ENCODE data around the gene MAGI2.

GRCh38 chr7:78165454-78165853 is 1288.0 kb downstream of the MAGI2 start:
- no peak for TF ChIP-seq CTCF (IDR thresholded peaks at IDR 0.05; ENCODE audit: extremely low read depth in 1 of 2, insufficient read depth in 1 of 2, low read depth in 1 of 2, low read length in 2 of 2)
- TF ChIP-seq EZH2 (IDR thresholded peaks at IDR 0.05; ENCODE audit: borderline replicate concordance, low read depth, low read length, severe bottlenecking), result no peak
- TF ChIP-seq FOS (IDR thresholded peaks at IDR 0.05; ENCODE audit: borderline replicate concordance, insufficient read depth, low read length), result no peak
- no peak for TF ChIP-seq POLR2AphosphoS5 (IDR thresholded peaks at IDR 0.05; ENCODE audit: insufficient read depth, low read depth, low read length)
- TF ChIP-seq POLR2A (IDR thresholded peaks at IDR 0.05; ENCODE audit: low read depth, low read length), result no peak
- TF ChIP-seq JUN (IDR thresholded peaks at IDR 0.05; ENCODE audit: borderline replicate concordance, insufficient read depth, insufficient read length, low read depth), result no peak
- no peak for TF ChIP-seq MAX (IDR thresholded peaks at IDR 0.05; ENCODE audit: insufficient read depth, insufficient read length)
